Heart left ventricle (tissue), 16 donors: ENCODE results near the gene ASB5. TPM values are rescaled to one million over a fixed set of nuclear protein-coding genes. Genes with fewer than 3 reads are reported as not detected.

ENCODE experiments used
- ATAC-seq, 4 donors: fragments of 200-7000 bp; cut with Tn5 transposase; one replicate each; pipeline ENCODE4 v1.9.1; 2020 to 2022; ENCODE audit warnings: moderate library complexity in 4 of 4, mild to moderate bottlenecking in 3 of 4, moderate number of reproducible peaks in 1 of 4
- DNase-seq, 5 donors: peaks; one replicate each; pipeline ENCODE4 v3.0.0-alpha.2; 2020
- H3K27ac ChIP-seq, 12 donors: fragments of 200-600 bp; sonication (generic) in 4 of 12; one replicate each; pipeline versions ENCODE4 v1.5.0 to v1.8.0; 2016 to 2022; ENCODE audit warnings: mild to moderate bottlenecking in 2 of 12
- H3K27me3 ChIP-seq, 9 donors: fragments of 200-600 bp; sonication (generic) in 2 of 9; one replicate each; pipeline versions ENCODE4 v1.5.1 to v1.8.0; 2016 to 2022; ENCODE audit warnings: mild to moderate bottlenecking in 3 of 9
- H3K36me3 ChIP-seq, 9 donors: fragments of 200-600 bp; sonication (generic) in 2 of 9; one replicate each; pipeline versions ENCODE4 v1.5.0 to v1.8.0; 2018 to 2022; ENCODE audit warnings: mild to moderate bottlenecking in 2 of 9
- H3K4me1 ChIP-seq, 12 donors: fragments of 200-600 bp; sonication (generic) in 4 of 12; one replicate each; pipeline versions ENCODE4 v1.5.0 to v1.8.0; 2016 to 2022; ENCODE audit warnings: mild to moderate bottlenecking in 3 of 12
- H3K4me3 ChIP-seq, 12 donors: fragments of 200-600 bp; sonication (generic) in 4 of 12; one replicate each; pipeline versions ENCODE4 v1.5.0 to v1.8.0; 2017 to 2022; ENCODE audit warnings: mild to moderate bottlenecking in 9 of 12, moderate library complexity in 4 of 12
- H3K9me3 ChIP-seq, 12 donors: fragments of 200-600 bp; sonication (generic) in 4 of 12; one replicate each; pipeline versions ENCODE4 v1.5.0 to v1.8.0; 2016 to 2022; ENCODE audit warnings: mild to moderate bottlenecking in 1 of 12
- CTCF ChIP-seq, 12 donors: fragments of 200-600 bp; sonication (generic) in 4 of 12; IDR thresholded peaks; one replicate each; pipeline versions ENCODE4 v1.5.0 to v1.8.0; 2018 to 2022; ENCODE audit warnings: antibody characterized with exemption in 12 of 12, mild to moderate bottlenecking in 5 of 12
- POLR2A ChIP-seq, 2 donors: fragments of 450-650 bp; IDR thresholded peaks; one replicate each; pipeline ENCODE4 v1.6.1; 2017; ENCODE audit warnings: antibody characterized with exemption in 2 of 2, mild to moderate bottlenecking in 2 of 2, moderate library complexity in 2 of 2
- WGBS, 4 donors: extraction: QIAGEN DNeasy Blood & Tissue Kit in 2 of 4; methylation state at CpG; one replicate each; pipeline versions ENCODE4 v1.1.5 to v1.1.7; 2013 to 2018; 5-methylcytosine and 5-hydroxymethylcytosine counted together
- intact Hi-C, 10 donors: fragments of 100-400 bp; cut with DNase I; formaldehyde crosslinking; loops; one replicate each; pipeline versions ENCODE4 v1.11.1 to v1.14.2; 2022
- polyA plus RNA-seq, 2 donors: library from polyadenylated mRNA; stranded (reverse); fragments of 200-250 nt; gene quantifications; one replicate each; pipeline ENCODE4 v1.2.3, GENCODE V29; 2013
- total RNA-seq, 9 donors: library from RNA; depleted of rRNA in 2 of 9; stranded (reverse); fragments of >200 nt in 2 of 9; fragmentation: NEBNext Ultra II Directional in 3 of 9; extraction: Animal tissue kit (Norgen Biotek cat#: 25700) in 3 of 9; gene quantifications; one replicate each; pipeline versions ENCODE4 v1.1.0 to v1.2.4, GENCODE V29; 2016 to 2023
- donor health status: ischemic (EF 13 %, LVEDD 7.1; RV severe dilation, severe dysfunction).
- donor health status: healthy with polysubstance abuse.
- donor health status: DM: no; HTN: yes; CAD: no.
- donor health status: DM: no; HTN: no; CAD: no.
- donor health status: ischemic (EF 25% LVEDD 6.9; RV normal size, moderate dysfunction).
- donor health status: ischemic (EF 25% LVEDD 5.7; RV mildly dilated, moderate dysfunction).
- donor health status: healthy.
- donor health status: DM: yes; HTN: yes; CAD: no.
- donor health status: ischemic (EF 35%, LVEDD 5.7; RV mildly dilated, moderate dysfunction).
- donor health status: nonischemic (EF 11% LVEDD 7.7; RV severe dilation, severe dysfunction).
- donor health status: DM: yes; HTN: yes; CAD: no.
- donor health status: PGD.
- donor health status: ischemic (EF 29% LVEDD 5.4; RV normal size, mild dysfunction).
- donor health status: nonischemic (EF 23%, LVEDD 6.1; RV moderate dilation, normal function).

ASB5 gene
- total and polyA plus RNA-seq, 11 donors, result 1.0 to 7.7 (median 2.8) TPM

- H3K27me3 ChIP-seq, result no peaks in the 10 kb centered on the region
- H3K4me1 ChIP-seq, result no peaks in the 10 kb centered on the region
- intact Hi-C loops, result no loop called here
- no peak for DNase-seq
- H3K4me3 ChIP-seq, result no peak overlapping the region
- ATAC-seq, result no peak
- TF ChIP-seq POLR2A (IDR thresholded peaks at IDR 0.05) (no peak), CTCF (IDR thresholded peaks at IDR 0.05) (no peak)
- H3K36me3 ChIP-seq, result no peaks in the 10 kb centered on the region
- no peak overlapping the region for H3K27ac ChIP-seq
- no peaks in the 10 kb centered on the region for H3K9me3 ChIP-seq
Observed at GRCh38 chr4:176262243-176262642, 6.8 kb downstream of the ASB5 start.

GRCh38 chr4:176261481-176261880 lies 7.5 kb downstream of the ASB5 start:
- H3K27ac ChIP-seq, result peak overlapping the region in 1 of 12 donors; percentile 42
- no peak for TF ChIP-seq CTCF (IDR thresholded peaks at IDR 0.05)
- TF ChIP-seq POLR2A (IDR thresholded peaks at IDR 0.05), result no peak
- no peak for ATAC-seq

GRCh38 chr4:176261018-176261417 lies 8.0 kb downstream of the ASB5 start:
- DNase-seq, result no peak
- Histone ChIP-seq H3K4me3 (no peak overlapping the region), H3K36me3 (no peaks in the 10 kb centered on the region), H3K27ac (peak overlapping the region in 1 of 12 donors; percentile 42), H3K4me1 (no peaks in the 10 kb centered on the region), H3K9me3 (no peaks in the 10 kb centered on the region), H3K27me3 (no peaks in the 10 kb centered on the region)
- 93 to 98% (median 96%) methylated on average over 3 of the region's 3 CpGs for WGBS, 4 donors
- TF ChIP-seq POLR2A (IDR thresholded peaks at IDR 0.05) (no peak), CTCF (IDR thresholded peaks at IDR 0.05) (no peak)
- no peak for ATAC-seq
- intact Hi-C loops, result no loop called here

More at GRCh38 chr4:176261481-176261880, 7.5 kb downstream of the ASB5 start:
- DNase-seq, result no peak
- intact Hi-C loops, result no loop called here
- Histone ChIP-seq H3K27me3 (no peaks in the 10 kb centered on the region), H3K9me3 (no peaks in the 10 kb centered on the region), H3K4me1 (no peaks in the 10 kb centered on the region), H3K36me3 (no peaks in the 10 kb centered on the region), H3K4me3 (no peak overlapping the region)
- WGBS, 4 donors, result 88 to 97% (median 94%) methylated on average over 3 of the region's 3 CpGs

GRCh38 chr4:176259330-176260090 lies 9.5 kb downstream of the ASB5 start:
- intact Hi-C loops, result no loop called here
- ATAC-seq (no peak), DNase-seq (no peak)
- no peak for TF ChIP-seq CTCF (IDR thresholded peaks at IDR 0.05)
- TF ChIP-seq POLR2A (IDR thresholded peaks at IDR 0.05), result no peak
- 74% methylated on average over 5 of the region's 5 CpGs for WGBS, 4 donors
- H3K27me3 ChIP-seq, result no peaks in the 10 kb centered on the region
- H3K4me1 ChIP-seq, result no peaks in the 10 kb centered on the region
- no peak overlapping the region for H3K4me3 ChIP-seq
- H3K27ac ChIP-seq, result peak overlapping the region in 1 of 12 donors; percentile 42
- no peaks in the 10 kb centered on the region for H3K9me3 ChIP-seq
- no peaks in the 10 kb centered on the region for H3K36me3 ChIP-seq
